ENCODE data around the gene KDELR1. TPM values are rescaled to one million over a fixed set of nuclear protein-coding genes. Genes with fewer than 3 reads are reported as not detected.
"Not testable (repeated sequence)": the region's sequence is repeated elsewhere in the genome, so short reads cannot be mapped to it uniquely, and the experiment has no call there.

Gene KDELR1
- total RNA-seq, 1 donor from 2014 or later = 152 TPM

GRCh38 chr19:48373567-48373966, 17.8 kb downstream of the KDELR1 start:
- no peak for DNase-seq (ENCODE audit: low read depth)
- Histone ChIP-seq H3K36me3 (ENCODE audit: control insufficient read depth, insufficient read depth, low read length) (no peaks in the 10 kb centered on the region), H3K4me3 (ENCODE audit: low read depth, low read length) (no peak overlapping the region), H3K27me3 (ENCODE audit: control insufficient read depth, insufficient read depth, low read length) (no peaks in the 10 kb centered on the region)
- no peak for TF ChIP-seq CTCF (IDR thresholded peaks at IDR 0.05; ENCODE audit: insufficient read depth, low read length, poor library complexity, severe bottlenecking)

DNA sequence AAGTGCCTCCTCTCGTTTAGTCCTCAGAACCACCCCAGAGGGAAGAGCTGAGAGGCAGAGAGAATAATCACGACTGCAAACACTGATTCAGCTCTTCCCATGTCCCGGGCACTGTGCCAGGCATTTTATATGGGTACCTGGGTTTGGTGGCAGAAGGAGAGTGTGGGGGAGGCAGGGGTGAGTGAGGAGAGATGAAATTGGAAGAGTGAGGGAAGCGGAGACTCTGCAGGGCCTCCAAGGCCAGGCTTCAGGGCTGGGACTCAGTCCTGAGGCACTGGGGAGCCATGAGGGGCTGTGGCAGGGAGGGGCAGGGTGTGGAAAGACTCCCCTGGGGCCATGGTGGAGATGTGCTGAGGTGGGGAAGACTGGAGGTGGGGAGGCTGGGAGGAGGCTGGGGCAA, 18.4 kb downstream of the KDELR1 start:
- DNase-seq (ENCODE audit: low read depth) = no peak
- no peak overlapping the region for H3K4me3 ChIP-seq (ENCODE audit: low read depth, low read length)

GRCh38 chr19:48371771-48372170, 19.6 kb downstream of the KDELR1 start:
- H3K36me3 ChIP-seq (ENCODE audit: control insufficient read depth, insufficient read depth, low read length); DNase-seq (ENCODE audit: low read depth); H3K4me3 ChIP-seq (ENCODE audit: low read depth, low read length): not testable (repeated sequence)

More for the DNA sequence above, 18.4 kb downstream of the KDELR1 start:
- no peaks in the 10 kb centered on the region for H3K36me3 ChIP-seq (ENCODE audit: control insufficient read depth, insufficient read depth, low read length)
- TF ChIP-seq CTCF (IDR thresholded peaks at IDR 0.05; ENCODE audit: insufficient read depth, low read length, poor library complexity, severe bottlenecking) = no peak
- no peaks in the 10 kb centered on the region for H3K27me3 ChIP-seq (ENCODE audit: control insufficient read depth, insufficient read depth, low read length)

DNA sequence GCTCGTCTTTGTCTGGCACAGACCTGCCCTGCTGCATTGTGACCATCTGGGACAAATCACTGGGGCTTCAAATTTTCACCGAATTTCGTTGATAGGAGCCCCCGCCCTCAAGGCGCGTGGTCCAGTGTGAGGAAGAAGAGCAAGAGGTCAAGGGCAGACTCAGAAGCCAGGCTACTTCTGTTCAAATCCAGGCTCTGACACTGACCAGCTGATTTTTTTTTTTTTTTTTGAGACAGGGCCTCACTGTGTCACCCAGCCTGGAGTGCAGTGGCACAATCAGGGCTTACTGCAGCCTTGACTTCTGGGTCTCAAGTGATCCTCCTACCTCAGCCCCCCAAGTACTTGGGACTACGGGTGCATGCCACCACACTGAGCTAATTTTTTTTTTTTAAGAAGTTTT, 20.0 kb downstream of the KDELR1 start:
- TF ChIP-seq CTCF (IDR thresholded peaks at IDR 0.05; ENCODE audit: insufficient read depth, low read length, poor library complexity, severe bottlenecking) = no peak
- Histone ChIP-seq H3K27me3 (ENCODE audit: control insufficient read depth, insufficient read depth, low read length) (no peaks in the 10 kb centered on the region), H3K36me3 (ENCODE audit: control insufficient read depth, insufficient read depth, low read length) (no peaks in the 10 kb centered on the region), H3K4me3 (ENCODE audit: low read depth, low read length) (no peak overlapping the region)
- DNase-seq (ENCODE audit: low read depth) = no peak

More at GRCh38 chr19:48371771-48372170, 19.6 kb downstream of the KDELR1 start:
- not testable (repeated sequence) for H3K27me3 ChIP-seq (ENCODE audit: control insufficient read depth, insufficient read depth, low read length)

DNA sequence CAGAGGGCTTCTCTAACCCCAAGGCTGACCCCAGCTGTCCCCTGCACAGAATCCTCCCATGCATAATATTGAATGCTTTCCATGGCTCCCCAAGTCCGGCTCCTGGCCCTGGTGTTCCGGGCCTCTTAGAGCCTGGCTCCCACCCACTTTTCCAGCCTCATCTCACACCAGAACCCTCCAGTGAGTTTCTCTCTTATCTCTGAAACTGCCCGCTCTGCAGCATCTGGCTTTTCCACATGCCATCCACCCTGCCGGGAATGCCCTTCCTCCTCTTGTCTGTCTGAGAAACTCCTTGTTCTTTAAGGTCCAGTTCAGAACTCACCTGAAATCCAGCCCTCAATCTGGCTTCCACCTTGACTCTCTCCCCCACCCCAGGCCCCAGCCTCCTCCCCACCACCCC, 20.4 kb downstream of the KDELR1 start:
- TF ChIP-seq CTCF (IDR thresholded peaks at IDR 0.05; ENCODE audit: insufficient read depth, low read length, poor library complexity, severe bottlenecking) = no peak
- no peak overlapping the region for H3K4me3 ChIP-seq (ENCODE audit: low read depth, low read length)
- H3K27me3 ChIP-seq (ENCODE audit: control insufficient read depth, insufficient read depth, low read length) = no peaks in the 10 kb centered on the region
- no peak for DNase-seq (ENCODE audit: low read depth)
- no peaks in the 10 kb centered on the region for H3K36me3 ChIP-seq (ENCODE audit: control insufficient read depth, insufficient read depth, low read length)

GRCh38 chr19:48368936-48369335, 22.4 kb downstream of the KDELR1 start:
- H3K27me3 ChIP-seq (ENCODE audit: control insufficient read depth, insufficient read depth, low read length) = no peaks in the 10 kb centered on the region
- no peak for DNase-seq (ENCODE audit: low read depth)
- no peaks in the 10 kb centered on the region for H3K36me3 ChIP-seq (ENCODE audit: control insufficient read depth, insufficient read depth, low read length)
- TF ChIP-seq CTCF (IDR thresholded peaks at IDR 0.05; ENCODE audit: insufficient read depth, low read length, poor library complexity, severe bottlenecking) = no peak
- no peak overlapping the region for H3K4me3 ChIP-seq (ENCODE audit: low read depth, low read length)

All from kidney epithelial cell (primary cell).